ENCODE results near the gene ATAD2B.

DNA sequence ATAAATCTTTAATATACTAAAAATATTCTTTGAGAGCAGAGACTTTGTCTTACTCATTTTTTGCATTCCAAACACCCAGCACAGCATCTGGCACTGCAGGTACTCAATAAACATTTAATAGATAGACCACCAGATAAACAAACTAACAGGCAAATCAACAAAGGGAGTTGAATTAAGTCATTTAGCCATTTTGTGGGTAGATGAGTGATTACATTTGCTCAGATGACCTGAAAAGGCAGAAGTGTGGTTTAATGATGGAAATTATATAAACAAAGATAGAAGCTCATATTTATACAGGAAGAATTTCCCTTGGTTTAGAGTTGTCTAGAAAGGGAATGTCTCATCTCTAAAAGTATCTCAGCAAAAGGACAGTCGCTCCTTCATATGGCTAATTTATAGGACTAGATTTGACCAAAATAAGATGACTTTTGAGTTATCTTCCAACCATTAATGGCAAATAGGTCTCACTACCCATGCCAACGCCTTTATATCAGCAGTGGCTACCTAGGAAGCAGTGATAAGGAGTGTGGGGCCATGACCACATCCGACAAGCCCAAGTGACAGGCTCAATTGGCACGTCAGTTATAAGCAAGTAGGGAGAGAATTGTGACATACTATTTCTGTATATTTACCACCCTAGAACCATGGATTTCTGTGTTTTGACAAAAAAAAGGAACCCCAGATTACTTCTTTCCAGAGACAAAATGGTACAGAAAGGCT, 173.5 kb downstream of the ATAD2B start:
- TF ChIP-seq, protein P1, sequence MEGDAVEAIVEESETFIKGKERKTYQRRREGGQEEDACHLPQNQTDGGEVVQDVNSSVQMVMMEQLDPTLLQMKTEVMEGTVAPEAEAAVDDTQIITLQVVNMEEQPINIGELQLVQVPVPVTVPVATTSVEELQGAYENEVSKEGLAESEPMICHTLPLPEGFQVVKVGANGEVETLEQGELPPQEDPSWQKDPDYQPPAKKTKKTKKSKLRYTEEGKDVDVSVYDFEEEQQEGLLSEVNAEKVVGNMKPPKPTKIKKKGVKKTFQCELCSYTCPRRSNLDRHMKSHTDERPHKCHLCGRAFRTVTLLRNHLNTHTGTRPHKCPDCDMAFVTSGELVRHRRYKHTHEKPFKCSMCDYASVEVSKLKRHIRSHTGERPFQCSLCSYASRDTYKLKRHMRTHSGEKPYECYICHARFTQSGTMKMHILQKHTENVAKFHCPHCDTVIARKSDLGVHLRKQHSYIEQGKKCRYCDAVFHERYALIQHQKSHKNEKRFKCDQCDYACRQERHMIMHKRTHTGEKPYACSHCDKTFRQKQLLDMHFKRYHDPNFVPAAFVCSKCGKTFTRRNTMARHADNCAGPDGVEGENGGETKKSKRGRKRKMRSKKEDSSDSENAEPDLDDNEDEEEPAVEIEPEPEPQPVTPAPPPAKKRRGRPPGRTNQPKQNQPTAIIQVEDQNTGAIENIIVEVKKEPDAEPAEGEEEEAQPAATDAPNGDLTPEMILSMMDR (conservative IDR thresholded peaks at IDR 0.05 in 1 of 2, IDR thresholded peaks at IDR 0.05 in 1 of 2; ENCODE audit: extremely low read depth in 1 of 2, insufficient read depth in 1 of 2, low read depth in 1 of 2, low read length in 2 of 2): no peak
- no peak for TF ChIP-seq EZH2 (IDR thresholded peaks at IDR 0.05; ENCODE audit: borderline replicate concordance, low read length)

All from mammary epithelial cell (primary cell).